Peyer's patch (tissue), 4 donors: Measurements from ENCODE around the gene ALDH1L1. TPM values are rescaled to one million over a fixed set of nuclear protein-coding genes. Genes with fewer than 3 reads are reported as not detected.

Source experiments
- DNase-seq, 3 donors: peaks; one replicate each; pipeline ENCODE4 v3.0.0-alpha.2; 2017 to 2019
- H3K27ac ChIP-seq, 4 donors: fragments of 200-600 bp; sonication (generic); one replicate each; pipeline ENCODE4 v1.5.1; 2016 to 2019
- H3K27me3 ChIP-seq, 2 donors: fragments of 200-600 bp; sonication (generic); one replicate each; pipeline ENCODE4 v1.5.1; 2019
- H3K36me3 ChIP-seq, 3 donors: fragments of 200-600 bp; sonication (generic); one replicate each; pipeline ENCODE4 v1.5.1; 2016 to 2019
- H3K4me1 ChIP-seq, 4 donors: fragments of 200-600 bp; sonication (generic); one replicate each; pipeline ENCODE4 v1.5.1; 2016 to 2019
- H3K4me3 ChIP-seq, 4 donors: fragments of 200-600 bp; sonication (generic); 1 replicate in 3 of 4; 2 replicates in 1 of 4; pipeline ENCODE4 v1.5.1; 2016 to 2019; ENCODE audit warnings: mild to moderate bottlenecking in 1 of 4
- H3K9me3 ChIP-seq, 4 donors: fragments of 200-600 bp; sonication (generic); one replicate each; pipeline ENCODE4 v1.5.1; 2016 to 2019; ENCODE audit warnings: mild to moderate bottlenecking in 1 of 4
- CTCF ChIP-seq, 6 experiments: fragments of 450-650 bp in 4 of 6; fragments of 200-600 bp in 2 of 6; sonication (generic) in 1 of 6; IDR thresholded peaks; one replicate each; pipeline ENCODE4 v1.5.1; 2017 to 2019; ENCODE audit warnings: antibody characterized with exemption in 6 of 6, mild to moderate bottlenecking in 3 of 6, moderate library complexity in 1 of 6
- POLR2A ChIP-seq, 2 donors: fragments of 450-650 bp; IDR thresholded peaks; one replicate each; pipeline ENCODE4 v1.5.1; 2017; ENCODE audit warnings: antibody characterized with exemption in 2 of 2, mild to moderate bottlenecking in 2 of 2, moderate library complexity in 2 of 2
- total RNA-seq, 4 donors: library from RNA; depleted of rRNA; stranded (reverse); fragments of >200 nt; gene quantifications; one replicate each; pipeline ENCODE4 v1.1.0, GENCODE V29; 2016

Gene ALDH1L1
- total RNA-seq, 4 donors from 2014 or later, result 2.0 to 14.2 (median 4.6) TPM

DNA sequence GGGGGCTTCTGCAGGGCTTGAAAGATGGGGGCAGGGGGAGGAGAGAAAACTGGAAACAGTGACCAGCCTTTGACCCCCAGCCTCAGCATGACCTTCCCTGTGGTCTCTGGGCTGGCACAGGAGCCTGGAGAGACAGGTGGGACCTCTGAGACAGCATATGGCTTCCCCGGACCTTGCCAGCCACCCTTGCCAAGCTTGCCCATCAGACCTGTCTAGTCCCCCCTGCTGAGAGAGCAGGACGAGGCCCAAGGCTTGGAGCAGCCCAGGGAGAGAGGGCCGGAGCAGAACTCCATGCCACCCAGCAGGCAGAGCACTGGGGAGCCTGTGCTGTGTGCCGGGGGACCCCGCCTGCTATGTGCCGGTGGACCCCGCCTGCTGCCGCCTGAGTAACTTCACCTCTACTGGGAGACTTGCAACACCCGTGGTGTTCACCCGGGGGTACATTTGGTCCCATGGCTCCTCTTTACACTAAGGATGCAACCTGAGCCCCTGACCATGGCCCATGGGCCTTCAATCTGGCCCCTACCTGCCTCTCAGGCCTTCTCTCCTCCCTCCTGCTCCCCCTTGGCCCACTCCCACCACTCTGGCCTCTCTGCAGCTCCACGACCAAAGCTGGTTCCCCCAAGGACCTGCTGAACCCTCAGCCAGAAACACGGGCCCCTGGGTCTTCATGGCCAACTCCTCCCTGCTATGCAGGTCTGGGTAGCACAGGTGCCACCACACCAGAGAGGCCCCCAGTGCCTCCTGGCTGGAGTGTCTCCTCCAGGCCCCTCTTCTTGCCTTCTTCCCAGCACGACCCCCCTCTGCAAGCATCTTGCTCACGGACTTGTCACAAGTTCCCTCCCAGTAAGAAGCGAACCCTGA lies 75.4 kb downstream of the ALDH1L1 start:
- no peaks in the 10 kb centered on the region for H3K27me3 ChIP-seq
- DNase-seq, result peak in 1 of 3 donors; percentile 34
- H3K4me3 ChIP-seq, result no peak overlapping the region
- H3K36me3 ChIP-seq, result no peaks in the 10 kb centered on the region
- H3K4me1 ChIP-seq, result no peaks in the 10 kb centered on the region
- TF ChIP-seq POLR2A (IDR thresholded peaks at IDR 0.05) (no peak), CTCF (IDR thresholded peaks at IDR 0.05) (no peak)
- no peaks in the 10 kb centered on the region for H3K9me3 ChIP-seq
- no peak overlapping the region for H3K27ac ChIP-seq

DNA sequence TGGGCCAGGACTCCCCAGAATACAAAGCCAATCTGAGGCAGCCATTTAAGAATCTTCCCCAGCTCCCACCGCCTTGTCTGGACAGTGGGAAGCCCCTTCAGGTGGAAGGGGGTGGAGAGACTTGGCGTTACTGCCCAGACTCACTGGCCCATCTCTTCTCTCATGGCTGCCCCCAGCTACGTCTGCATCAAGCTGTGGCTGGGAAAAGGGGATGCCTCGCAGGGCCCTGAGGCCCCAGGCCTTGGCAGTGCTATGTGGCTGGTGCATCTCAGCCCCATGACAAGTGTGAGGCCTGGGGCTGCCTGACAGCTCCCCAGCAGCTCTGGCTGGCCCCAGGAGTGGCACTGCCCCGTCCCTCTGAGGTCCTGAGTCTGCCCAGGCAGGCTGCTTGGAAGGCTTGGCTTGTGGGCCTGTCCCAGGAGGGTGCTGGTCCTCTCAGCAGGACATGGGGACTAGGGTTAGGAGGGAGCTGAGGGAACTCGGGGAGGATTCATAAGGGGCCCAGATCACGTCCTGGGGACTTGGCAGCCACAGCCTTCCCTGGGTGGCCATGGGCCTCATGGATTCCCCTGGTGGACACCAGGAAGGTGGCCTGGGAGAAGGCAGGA lies 76.3 kb downstream of the ALDH1L1 start:
- H3K4me3 ChIP-seq, result no peak overlapping the region
- H3K4me1 ChIP-seq, result no peaks in the 10 kb centered on the region
- TF ChIP-seq CTCF (IDR thresholded peaks at IDR 0.05) (no peak), POLR2A (IDR thresholded peaks at IDR 0.05) (no peak)
- H3K27ac ChIP-seq, result no peak overlapping the region
- H3K36me3 ChIP-seq, result no peaks in the 10 kb centered on the region
- H3K9me3 ChIP-seq, result no peaks in the 10 kb centered on the region
- peak in 1 of 3 donors; percentile 47 for DNase-seq
- no peaks in the 10 kb centered on the region for H3K27me3 ChIP-seq

DNA sequence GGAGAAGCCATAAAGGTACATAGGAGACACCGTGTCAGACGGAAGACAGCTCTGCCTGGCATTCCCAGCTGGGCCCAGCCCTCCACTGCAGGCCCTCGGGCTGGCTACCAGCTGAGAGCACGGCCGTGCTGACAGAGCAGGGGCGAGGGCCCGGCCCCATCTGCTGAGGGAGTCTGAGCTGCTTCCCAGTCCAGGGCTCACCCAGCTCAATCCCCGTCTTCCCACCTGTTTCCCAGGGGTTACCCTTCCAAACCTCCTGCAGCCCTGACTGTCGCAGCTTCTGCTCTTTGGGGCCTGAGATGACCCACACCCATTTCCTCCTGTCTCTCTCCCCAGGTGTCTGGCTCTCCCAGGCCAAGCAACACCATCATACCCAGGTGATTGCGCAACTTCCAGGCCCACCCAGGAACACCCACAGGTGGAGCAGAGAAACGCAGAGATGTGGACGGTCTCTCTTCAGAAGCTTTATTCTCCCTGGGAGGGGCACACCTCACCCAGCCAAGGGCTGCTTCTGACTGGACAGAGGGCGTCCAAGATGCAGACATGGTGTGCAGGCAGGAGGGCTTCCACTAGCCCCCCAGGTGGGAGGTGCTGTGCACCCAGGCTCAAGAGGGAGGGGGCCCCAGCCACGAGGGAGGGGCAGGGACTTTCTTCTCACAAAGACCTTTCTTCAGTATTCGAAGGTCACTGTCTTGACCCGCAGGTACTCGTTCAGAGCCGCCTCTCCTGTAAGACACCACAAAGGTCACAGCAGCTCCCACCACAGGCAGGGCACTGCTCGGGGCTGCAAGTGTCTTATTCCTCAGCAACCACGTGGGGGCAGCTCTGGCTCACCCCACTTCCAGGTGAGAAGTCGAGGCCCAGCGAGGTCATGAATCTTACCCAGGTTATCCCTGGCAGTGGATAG lies 77.0 kb downstream of the ALDH1L1 start:
- TF ChIP-seq POLR2A (IDR thresholded peaks at IDR 0.05) (no peak), CTCF (IDR thresholded peaks at IDR 0.05) (no peak)
- H3K4me3 ChIP-seq, result no peak overlapping the region
- H3K9me3 ChIP-seq, result no peaks in the 10 kb centered on the region
- no peaks in the 10 kb centered on the region for H3K36me3 ChIP-seq
- no peaks in the 10 kb centered on the region for H3K27me3 ChIP-seq
- H3K27ac ChIP-seq, result no peak overlapping the region
- no peaks in the 10 kb centered on the region for H3K4me1 ChIP-seq
- no peak for DNase-seq

DNA sequence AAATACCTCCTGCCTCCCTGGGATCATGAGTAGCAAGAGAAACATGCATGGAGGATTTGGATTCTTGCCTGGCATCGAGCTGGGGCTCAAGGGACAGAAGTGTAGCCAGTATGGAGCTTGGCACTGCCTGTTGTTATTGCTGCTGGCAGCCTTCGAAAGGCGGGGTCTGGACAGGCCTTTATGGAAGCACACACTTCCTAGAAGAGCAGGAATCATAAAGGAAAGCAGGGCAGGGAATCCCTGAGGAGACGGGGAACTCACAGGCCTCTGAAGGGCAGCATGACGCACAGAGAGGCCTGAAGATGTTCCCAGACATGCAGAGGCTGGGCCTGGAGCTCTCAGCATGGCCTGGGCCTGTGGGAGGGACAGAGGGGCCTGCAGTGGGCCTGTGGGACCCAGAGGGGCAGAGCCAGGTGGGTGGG lies 77.8 kb downstream of the ALDH1L1 start:
- Histone ChIP-seq H3K4me1 (no peaks in the 10 kb centered on the region), H3K27me3 (no peaks in the 10 kb centered on the region), H3K27ac (no peak overlapping the region), H3K4me3 (no peak overlapping the region), H3K36me3 (no peaks in the 10 kb centered on the region), H3K9me3 (no peaks in the 10 kb centered on the region)
- no peak for TF ChIP-seq CTCF (IDR thresholded peaks at IDR 0.05)
- TF ChIP-seq POLR2A (IDR thresholded peaks at IDR 0.05), result no peak
- no peak for DNase-seq

DNA sequence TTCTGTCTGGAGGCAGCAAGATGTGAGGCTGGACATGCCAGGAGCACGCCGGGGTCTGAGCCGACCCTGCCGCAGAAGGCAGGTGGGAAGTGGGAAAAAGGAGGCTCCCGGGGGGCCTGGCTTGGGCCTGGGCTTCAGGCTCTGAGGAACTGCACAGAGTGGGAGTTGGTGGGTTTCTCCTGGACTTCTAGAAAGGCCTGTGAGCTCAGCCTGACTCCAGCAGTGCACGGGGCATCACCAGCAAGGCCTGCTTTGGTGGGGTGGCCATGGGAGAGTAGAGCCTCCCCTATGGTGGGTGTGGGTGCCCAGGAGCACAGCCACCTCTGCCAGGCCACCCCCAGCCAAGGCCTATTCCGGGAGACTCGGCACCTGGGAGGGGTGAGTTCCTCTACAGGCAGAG lies 78.4 kb downstream of the ALDH1L1 start:
- Histone ChIP-seq H3K4me3 (no peak overlapping the region), H3K9me3 (no peaks in the 10 kb centered on the region), H3K27me3 (no peaks in the 10 kb centered on the region), H3K27ac (no peak overlapping the region), H3K4me1 (no peaks in the 10 kb centered on the region), H3K36me3 (no peaks in the 10 kb centered on the region)
- TF ChIP-seq POLR2A (IDR thresholded peaks at IDR 0.05) (no peak), CTCF (IDR thresholded peaks at IDR 0.05) (no peak)
- no peak for DNase-seq
